CD14-positive monocyte (primary cell): ENCODE results near the gene TACC3. TPM values are rescaled to one million over a fixed set of nuclear protein-coding genes. Genes with fewer than 3 reads are reported as not detected.

ENCODE experiments used
- DNase-seq, 3 donors: peaks; one replicate each; pipeline ENCODE4 v3.0.0-alpha.2; 2011 to 2022
- H2AFZ ChIP-seq: 2 replicates; pipeline ENCODE4 v1.6.0; 2012; ENCODE audit warnings: mild to moderate bottlenecking, low read depth, low read length, inconsistent platforms; ENCODE audit not compliant: insufficient read depth, poor library complexity, severe bottlenecking
- H3K27ac ChIP-seq, 2 donors: 1 replicate in 1 of 2; 2 replicates in 1 of 2; pipeline ENCODE4 v1.5.1; 2012 to 2013; ENCODE audit warnings: low read length in 2 of 2, control low read depth in 1 of 2, inconsistent platforms in 1 of 2, low read depth in 1 of 2, mild to moderate bottlenecking in 1 of 2
- H3K27me3 ChIP-seq, 2 donors: one replicate each; pipeline versions ENCODE4 v1.6.0 to v1.6.1; 2011 to 2013; ENCODE audit warnings: low read length in 2 of 2; ENCODE audit not compliant: control insufficient read depth in 2 of 2, insufficient read depth in 2 of 2
- H3K36me3 ChIP-seq, 2 donors: replicated peaks in 1 of 2; 1 replicate in 1 of 2; 2 replicates in 1 of 2; pipeline versions ENCODE4 v1.5.1 to v1.6.1; 2012 to 2013; ENCODE audit warnings: low read length in 2 of 2, control low read depth in 1 of 2, inconsistent platforms in 1 of 2, mild to moderate bottlenecking in 1 of 2; ENCODE audit not compliant: insufficient read depth in 2 of 2, control insufficient read depth in 1 of 2
- H3K4me1 ChIP-seq, 2 donors: 1 replicate in 1 of 2; 2 replicates in 1 of 2; pipeline versions ENCODE4 v1.5.1 to v1.6.1; 2012 to 2013; ENCODE audit warnings: low read length in 2 of 2, control low read depth in 1 of 2, inconsistent platforms in 1 of 2, mild to moderate bottlenecking in 1 of 2, moderate library complexity in 1 of 2; ENCODE audit not compliant: insufficient read depth in 2 of 2, control insufficient read depth in 1 of 2
- H3K4me2 ChIP-seq: replicated peaks from 2 replicates; pipeline ENCODE3; 2012; ENCODE audit warnings: low read length, moderate library complexity, mild to moderate bottlenecking; ENCODE audit not compliant: poor library complexity, severe bottlenecking; ENCODE audit errors: extremely low read depth
- H3K4me3 ChIP-seq, 3 experiments: fragments of 200-600 bp in 1 of 3; sonication (generic) in 1 of 3; replicated peaks in 1 of 3; 1 replicate in 2 of 3; 2 replicates in 1 of 3; pipeline ENCODE4 v1.5.1; 2011 to 2013; ENCODE audit warnings: low read length in 3 of 3, mild to moderate bottlenecking in 3 of 3, control low read depth in 2 of 3, low read depth in 2 of 3, inconsistent platforms in 1 of 3, moderate library complexity in 1 of 3
- H3K79me2 ChIP-seq: 2 replicates; pipeline ENCODE4 v1.6.0; 2012; ENCODE audit warnings: mild to moderate bottlenecking, control low read depth, inconsistent platforms, low read length, moderate library complexity; ENCODE audit not compliant: insufficient read depth
- H3K9ac ChIP-seq: 2 replicates; pipeline ENCODE4 v1.6.0; 2017; ENCODE audit warnings: low read length, mild to moderate bottlenecking; ENCODE audit not compliant: insufficient read depth, poor library complexity, severe bottlenecking
- H3K9me3 ChIP-seq, 2 donors: replicated peaks in 1 of 2; 1 replicate in 1 of 2; 2 replicates in 1 of 2; pipeline versions ENCODE4 v1.5.1 to v1.6.1; 2012 to 2013; ENCODE audit warnings: low read length in 2 of 2, control low read depth in 1 of 2; ENCODE audit not compliant: control insufficient read depth in 1 of 2, insufficient read depth in 1 of 2
- H4K20me1 ChIP-seq: 2 replicates; pipeline ENCODE4 v1.6.0; 2012; ENCODE audit warnings: mild to moderate bottlenecking, low read length, control low read depth, moderate library complexity; ENCODE audit not compliant: insufficient read depth
- H3K27ac Mint-ChIP-seq, 7 donors: one replicate each; pipeline ENCODE4 v1.8.0; 2020; ENCODE audit warnings: mild to moderate bottlenecking in 7 of 7, mixed read lengths in 7 of 7, moderate library complexity in 6 of 7, inconsistent platforms in 2 of 7
- H3K27me3 Mint-ChIP-seq, 3 donors: one replicate each; pipeline ENCODE4 v1.8.0; 2021 to 2022; ENCODE audit warnings: low read depth in 3 of 3, mild to moderate bottlenecking in 3 of 3, mixed read lengths in 3 of 3, moderate library complexity in 3 of 3, inconsistent platforms in 1 of 3
- H3K36me3 Mint-ChIP-seq, 2 donors: one replicate each; pipeline ENCODE4 v1.8.0; 2020; ENCODE audit warnings: mixed read lengths in 2 of 2, inconsistent platforms in 1 of 2, mild to moderate bottlenecking in 1 of 2
- H3K4me1 Mint-ChIP-seq: one replicate; pipeline ENCODE4 v1.8.0; 2020; ENCODE audit warnings: mild to moderate bottlenecking, mixed read lengths
- H3K4me3 Mint-ChIP-seq, 2 donors: one replicate each; pipeline ENCODE4 v1.8.0; 2020; ENCODE audit warnings: mild to moderate bottlenecking in 2 of 2, mixed read lengths in 2 of 2, moderate library complexity in 1 of 2
- H3K9me3 Mint-ChIP-seq, 7 donors: one replicate each; pipeline ENCODE4 v1.8.0; 2020 to 2022; ENCODE audit warnings: mixed read lengths in 7 of 7, mild to moderate bottlenecking in 6 of 7, moderate library complexity in 6 of 7, inconsistent platforms in 2 of 7
- CTCF ChIP-seq: fragments of 200-600 bp; IDR thresholded peaks from one replicate; pipeline ENCODE4 v1.8.0; 2022; ENCODE audit warnings: antibody characterized with exemption, mild to moderate bottlenecking
- WGBS: methylation state at CpG from one replicate; pipeline ENCODE4 v1.1.5; 2013; ENCODE audit warnings: missing lambda C conversion rate; ENCODE audit not compliant: insufficient coverage; 5-methylcytosine and 5-hydroxymethylcytosine counted together
- intact Hi-C, 2 donors: fragments of 100-400 bp; cut with micrococcal nuclease; formaldehyde crosslinking; loops; one replicate each; pipeline versions ENCODE4 v1.15.0 to v1.15.1; 2023
- polyA plus RNA-seq, 3 donors: library from polyadenylated mRNA; depleted of rRNA in 1 of 3; unstranded in 2 of 3; stranded (reverse) in 1 of 3; fragments of 300-500 nt in 2 of 3; fragments of >200 nt in 1 of 3; fragmentation: Illumina TruSeq in 2 of 3; gene quantifications; 1 replicate in 2 of 3; 2 replicates in 1 of 3; pipeline ENCODE4 v1.2.3, GENCODE V29; 2012 to 2021

TACC3 gene
- polyA plus RNA-seq, 3 donors, result 43.7 to 84.2 (median 56.6) TPM

- no peak for TF ChIP-seq CTCF
- no peaks in the 10 kb centered on the region for H3K27me3 Mint-ChIP-seq
Measured at GRCh38 chr4:1714303-1715001, 6.9 kb upstream of the TACC3 start.

GRCh38 chr4:1715002-1715758 is 6.1 kb upstream of the TACC3 start:
- no peaks in the 10 kb centered on the region for H3K27me3 Mint-ChIP-seq
- H3K79me2 ChIP-seq, result peaks cover 93% of the 10 kb centered on the region
- H3K9ac ChIP-seq, result peak overlapping the region; percentile 27
- no peaks in the 10 kb centered on the region for H3K9me3 Mint-ChIP-seq
- H3K27me3 ChIP-seq, result no peaks in the 10 kb centered on the region
- peak overlapping the region; percentile 94 for H3K4me2 ChIP-seq
- H3K9me3 ChIP-seq, result no peaks in the 10 kb centered on the region
- no peak overlapping the region for H2AFZ ChIP-seq
- 45% methylated on average over 13 of the region's 16 CpGs for WGBS
- H3K4me1 Mint-ChIP-seq, result peaks cover 62% of the 10 kb centered on the region
- H3K36me3 Mint-ChIP-seq, result peaks cover 16 to 35% of the 10 kb centered on the region in 2 donors
- peak overlapping the region; percentile 16 to 55 for H3K4me3 Mint-ChIP-seq
- peak overlapping the region; percentile 85 to 99 (median 90) for H3K27ac Mint-ChIP-seq
- peak; percentile 51 to 61 (median 60) for DNase-seq
- H4K20me1 ChIP-seq, result peaks cover 73% of the 10 kb centered on the region
- peak overlapping the region; percentile 67 to 92 for H3K27ac ChIP-seq
- peaks cover 24 to 32% of the 10 kb centered on the region in 2 donors for H3K36me3 ChIP-seq
- H3K4me3 ChIP-seq, result peak overlapping the region in 1 of 3 experiments; percentile 55
- no peak for TF ChIP-seq CTCF
- H3K4me1 ChIP-seq, result peaks cover 55 to 70% of the 10 kb centered on the region in 2 donors
- intact Hi-C loops, result loop anchor here in 1 of 2 donors (10.0 kb wide), 2 partner anchors 130 to 550 kb away; partner anchors contain the start of gene MXD4

More at GRCh38 chr4:1714303-1715001, 6.9 kb upstream of the TACC3 start:
- Histone ChIP-seq H3K4me2 (peak overlapping the region; percentile 94), H3K9me3 (no peaks in the 10 kb centered on the region), H3K27me3 (no peaks in the 10 kb centered on the region), H4K20me1 (peaks cover 68% of the 10 kb centered on the region), H3K9ac (peak overlapping the region; percentile 27), H3K79me2 (peaks cover 93% of the 10 kb centered on the region), H3K27ac (peak overlapping the region; percentile 67 to 92), H3K4me3 (peak overlapping the region in 1 of 3 experiments; percentile 91), H2AFZ (no peak overlapping the region), H3K36me3 (peaks cover 27 to 32% of the 10 kb centered on the region in 2 donors), H3K4me1 (peaks cover 50 to 67% of the 10 kb centered on the region in 2 donors)
- intact Hi-C loops, result loop anchor here in 1 of 2 donors (5.0 to 10.0 kb wide), 3 partner anchors 130 to 550 kb away; partner anchors contain the start of genes LETM1 and MXD4
- Mint-ChIP-seq H3K9me3 (no peaks in the 10 kb centered on the region), H3K4me1 (peaks cover 62% of the 10 kb centered on the region), H3K4me3 (no peak overlapping the region), H3K27ac (peak overlapping the region; percentile 85 to 99 (median 95)), H3K36me3 (peaks cover 22 to 42% of the 10 kb centered on the region in 2 donors)
- 54% methylated on average over 3 of the region's 9 CpGs for WGBS
- DNase-seq, result peak in 2 of 3 donors; percentile 27 to 40
